ENCODE measurements around the gene GJC2.

Gene GJC2

GRCh38 chr1:228164561-228165371, 15.0 kb downstream of the GJC2 start:
- H3K4me1 Mint-ChIP-seq: peaks cover 39% of the 10 kb centered on the region
- DNase-seq: no peak

GRCh38 chr1:228165372-228166169, 15.8 kb downstream of the GJC2 start, which contains the start of gene IBA57:
TSS of gene IBA57 (plus strand) at chr1:228165804. CDS start at chr1:228165817, 13 bp downstream.
- peak; percentile 75 for TF ChIP-seq CTCF (IDR thresholded peaks at IDR 0.05)
- Mint-ChIP-seq H3K4me3 (peak within 1 kb of the TSS; percentile 90), H3K27ac (peak within 1 kb of the TSS; percentile 91), H3K9me3 (no peaks in the 10 kb centered on the region), H3K36me3 (ENCODE audit: low read depth) (no peaks in the 10 kb centered on the region), H3K4me1 (peaks cover 39% of the 10 kb centered on the region), H3K27me3 (ENCODE audit: low read depth, poor library complexity) (no peaks in the 10 kb centered on the region)
- DNase-seq: peak; percentile 99

More at GRCh38 chr1:228164561-228165371, 15.0 kb downstream of the GJC2 start:
- no peak for TF ChIP-seq CTCF (IDR thresholded peaks at IDR 0.05)
- Mint-ChIP-seq H3K27ac (peak overlapping the region; percentile 91), H3K27me3 (ENCODE audit: low read depth, poor library complexity) (no peaks in the 10 kb centered on the region), H3K9me3 (no peaks in the 10 kb centered on the region), H3K4me3 (peak overlapping the region; percentile 90), H3K36me3 (ENCODE audit: low read depth) (no peaks in the 10 kb centered on the region)

GRCh38 chr1:228166170-228166936, 16.6 kb downstream of the GJC2 start:
- Mint-ChIP-seq H3K27ac (peak overlapping the region; percentile 48), H3K36me3 (ENCODE audit: low read depth) (no peaks in the 10 kb centered on the region), H3K4me1 (peaks cover 39% of the 10 kb centered on the region), H3K4me3 (peak overlapping the region; percentile 78), H3K9me3 (no peaks in the 10 kb centered on the region), H3K27me3 (ENCODE audit: low read depth, poor library complexity) (no peaks in the 10 kb centered on the region)
- no peak for TF ChIP-seq CTCF (IDR thresholded peaks at IDR 0.05)
- DNase-seq: peak; percentile 56

DNA sequence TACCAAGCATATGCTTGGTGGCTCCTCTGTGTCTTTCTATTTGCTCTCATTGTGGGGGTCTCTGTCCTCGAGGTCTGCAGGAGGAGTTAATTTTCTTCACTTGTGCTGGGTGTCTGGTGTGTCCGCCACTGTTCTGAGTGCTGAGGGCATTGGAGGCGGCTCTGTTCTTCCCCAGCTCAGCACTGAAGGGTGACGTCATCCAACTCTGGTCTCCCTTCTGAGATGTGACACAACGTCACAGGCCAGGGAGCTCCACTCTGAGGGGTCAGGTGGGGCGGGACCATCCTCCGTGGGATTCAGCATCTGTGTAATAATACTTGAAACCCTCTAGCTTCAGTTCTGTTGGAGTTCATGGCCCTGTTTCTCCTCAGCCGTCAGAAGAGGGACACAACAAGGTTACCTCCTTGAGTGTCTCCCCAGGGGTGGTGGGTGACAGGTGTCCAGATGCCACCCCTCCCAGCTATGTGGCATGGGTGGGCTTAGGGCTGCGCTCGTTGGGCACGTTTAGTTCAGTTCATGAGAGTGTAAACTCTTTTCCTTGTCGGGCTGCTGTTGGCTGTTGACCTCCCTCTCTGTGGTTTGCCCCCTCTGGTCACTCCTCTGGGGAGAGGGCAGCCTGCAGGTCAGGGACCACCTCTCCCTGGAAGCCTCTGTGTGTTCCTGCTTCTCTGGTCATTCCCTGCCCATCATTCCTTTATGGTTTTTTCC, 19.0 kb downstream of the GJC2 start:
- Mint-ChIP-seq H3K9me3 (no peaks in the 10 kb centered on the region), H3K36me3 (ENCODE audit: low read depth) (no peaks in the 10 kb centered on the region), H3K4me3 (no peak overlapping the region), H3K4me1 (peaks cover 27% of the 10 kb centered on the region), H3K27ac (no peak overlapping the region), H3K27me3 (ENCODE audit: low read depth, poor library complexity) (no peaks in the 10 kb centered on the region)
- TF ChIP-seq CTCF (IDR thresholded peaks at IDR 0.05): no peak
- no peak for DNase-seq

DNA sequence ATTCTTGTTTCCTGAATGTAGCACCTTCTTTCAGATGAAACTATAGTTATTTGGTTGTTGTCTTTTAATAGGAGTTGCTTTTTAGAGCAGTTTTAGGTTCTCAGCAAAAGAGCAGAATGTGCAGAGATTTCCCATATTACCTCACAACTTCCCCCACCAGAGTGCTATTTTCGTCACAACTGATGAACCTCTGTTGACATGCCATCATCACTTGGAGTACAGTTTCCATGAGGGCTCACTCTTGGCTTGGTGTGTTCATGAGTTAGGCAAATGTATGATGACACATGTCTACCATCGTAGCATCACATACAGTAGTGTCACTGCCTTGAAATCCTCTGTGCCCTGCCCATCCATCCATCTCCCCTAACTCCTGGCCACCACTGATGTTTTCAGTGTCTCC, 19.6 kb downstream of the GJC2 start:
- Mint-ChIP-seq H3K36me3 (ENCODE audit: low read depth) (no peaks in the 10 kb centered on the region), H3K27ac (no peak overlapping the region), H3K4me1 (peaks cover 21% of the 10 kb centered on the region), H3K27me3 (ENCODE audit: low read depth, poor library complexity) (no peaks in the 10 kb centered on the region), H3K9me3 (no peaks in the 10 kb centered on the region), H3K4me3 (no peak overlapping the region)
- TF ChIP-seq CTCF (IDR thresholded peaks at IDR 0.05): no peak
- no peak for DNase-seq

Data from nephron progenitor cell (in vitro differentiated cells).